ENCODE measurements around the gene ACTN1.

Gene ACTN1

DNA sequence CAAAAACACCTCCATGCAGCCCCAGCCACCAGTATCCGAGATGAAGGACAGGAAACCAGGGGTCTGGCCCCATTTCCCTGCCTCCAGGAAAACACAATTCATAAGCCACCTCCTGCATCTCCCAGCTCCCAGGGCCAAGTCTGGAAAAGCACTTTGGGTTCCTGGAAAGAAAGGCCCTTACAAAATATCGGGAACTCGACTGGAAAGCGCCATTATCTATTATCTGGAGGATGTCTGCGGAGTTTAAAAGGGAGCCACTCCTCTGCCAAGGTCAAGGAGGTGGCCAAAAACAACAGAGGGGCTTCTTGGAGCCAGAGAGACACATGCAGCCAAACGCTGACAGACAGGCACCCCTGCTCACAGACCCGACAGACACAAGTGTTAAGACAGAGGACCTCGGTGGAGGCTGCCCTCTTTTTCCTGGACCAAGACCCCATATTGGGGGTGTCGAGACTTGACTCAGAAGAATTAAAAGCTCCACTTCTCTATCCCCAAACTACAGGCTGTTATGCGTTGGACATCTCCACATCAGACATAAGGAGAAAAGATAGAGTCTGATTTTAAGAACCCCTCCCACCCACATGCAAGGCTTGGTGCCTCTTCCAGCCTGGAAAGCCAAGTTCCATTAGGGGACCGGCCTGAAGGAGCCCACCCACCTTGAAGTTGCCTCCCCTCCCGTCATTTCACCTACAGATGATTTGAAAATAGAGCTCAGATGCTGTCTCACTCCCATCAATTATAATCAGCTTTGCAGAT lies 9.6 kb downstream of the ACTN1 start:
- no peak for DNase-seq (ENCODE audit: low read depth)

DNA sequence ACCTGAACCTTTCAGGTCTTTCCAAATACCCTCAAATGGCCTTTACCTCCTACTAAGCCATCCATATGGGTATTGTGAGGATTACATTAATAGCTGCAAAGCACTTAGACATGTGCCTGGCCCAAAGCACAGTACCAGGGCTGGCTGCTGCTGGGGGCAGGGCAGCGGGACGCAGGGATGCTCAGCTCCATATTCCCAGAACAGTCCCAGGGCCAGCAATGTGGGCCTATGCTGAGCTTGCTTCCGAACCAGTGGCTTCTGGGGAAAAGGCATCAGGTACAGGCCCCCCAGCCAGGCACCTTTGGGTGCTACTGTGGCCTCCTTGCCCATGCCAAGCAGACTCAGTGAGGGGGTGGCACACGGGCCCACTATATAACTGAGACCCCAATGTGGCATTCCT lies 10.4 kb downstream of the ACTN1 start:
- no peak for DNase-seq (ENCODE audit: low read depth)

GRCh38 chr14:68968051-68968450 lies 11.1 kb downstream of the ACTN1 start:
- DNase-seq (ENCODE audit: low read depth): no peak

- DNase-seq (ENCODE audit: low read depth): no peak
Measured at GRCh38 chr14:68967459-68967940, 11.6 kb downstream of the ACTN1 start.

DNA sequence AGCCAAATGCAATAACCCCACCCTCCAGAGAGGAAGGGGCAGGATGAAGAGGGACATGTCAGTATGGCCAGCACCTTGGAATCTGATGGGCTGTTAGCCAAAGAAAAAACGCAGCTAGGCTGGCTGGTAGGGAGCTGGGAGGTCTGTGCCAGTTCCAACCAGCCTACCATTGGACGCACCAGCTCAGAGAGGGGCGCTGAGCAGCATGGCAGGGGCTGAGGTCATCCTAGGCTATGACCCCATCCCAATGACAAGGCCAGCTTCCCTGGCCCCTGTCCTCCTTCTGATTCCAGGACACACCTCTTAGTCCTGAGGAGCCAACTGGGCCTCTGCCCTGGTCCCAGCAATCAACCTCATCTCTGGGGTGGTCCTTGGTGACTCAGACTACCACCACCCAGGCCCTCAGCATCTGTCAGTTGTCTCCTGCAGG lies 12.2 kb downstream of the ACTN1 start:
- DNase-seq (ENCODE audit: low read depth): no peak

DNA sequence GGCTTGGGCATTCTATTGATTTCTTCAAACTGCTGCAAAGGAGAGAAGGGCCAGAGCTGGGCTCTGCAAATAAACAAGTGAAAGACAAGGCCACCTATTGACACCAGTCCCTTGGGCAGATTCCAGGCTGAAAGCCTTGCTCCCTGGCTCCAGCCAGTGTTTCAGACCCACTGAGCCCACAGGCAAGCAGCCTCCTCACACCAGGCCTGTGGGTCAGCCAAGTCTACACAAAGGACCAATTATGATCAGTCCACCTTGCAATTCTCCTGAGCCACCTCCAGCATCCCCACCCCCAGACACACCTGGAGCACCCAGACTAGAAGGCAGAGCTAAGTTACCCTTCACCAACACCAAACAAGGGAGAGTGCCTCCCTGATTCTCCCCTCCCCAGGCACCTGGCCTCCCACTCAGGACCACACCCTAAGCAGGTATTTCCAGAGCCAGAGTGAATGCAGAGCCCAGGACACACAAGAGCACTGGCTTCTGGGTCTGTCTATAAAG lies 13.8 kb downstream of the ACTN1 start:
- DNase-seq (ENCODE audit: low read depth): no peak

DNA sequence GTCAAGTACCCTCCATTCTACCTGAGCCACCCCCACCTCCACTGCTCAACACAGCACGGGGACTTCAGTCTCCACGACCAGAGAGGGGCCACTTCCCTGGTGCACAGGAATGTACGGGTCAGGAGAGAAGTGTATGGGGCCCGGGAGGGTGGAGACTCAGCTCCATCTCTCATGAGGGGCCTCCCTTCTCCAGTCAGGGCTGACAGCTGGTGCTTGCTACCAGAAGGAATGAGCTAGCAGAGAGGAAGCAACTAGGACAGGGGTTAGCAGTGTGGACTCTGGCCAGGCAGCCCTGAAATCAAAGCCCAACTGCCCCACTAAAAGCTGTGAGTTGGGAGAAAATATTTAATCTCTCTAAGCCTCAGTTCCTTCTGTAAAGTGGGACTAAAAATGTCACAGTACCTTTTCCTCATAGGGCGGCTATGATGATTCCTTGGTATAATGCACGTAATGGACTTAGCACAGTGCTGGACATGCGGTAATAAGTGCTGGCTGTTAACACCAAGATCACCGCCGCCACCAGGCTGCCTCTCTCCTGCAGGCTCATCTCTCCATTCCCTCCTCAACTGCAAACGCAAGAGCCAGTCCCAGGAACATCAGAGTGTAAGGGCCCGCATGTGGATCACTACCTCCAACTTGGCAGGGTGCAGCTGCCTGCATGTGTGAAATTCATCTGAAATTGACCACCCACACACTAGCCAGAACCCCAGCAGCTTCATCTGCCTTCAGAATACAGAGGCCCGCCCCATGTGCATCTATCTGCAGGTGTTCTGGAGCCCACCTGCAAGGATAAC lies 14.6 kb downstream of the ACTN1 start:
- no peak for DNase-seq (ENCODE audit: low read depth)

GRCh38 chr14:68962681-68963080 lies 16.4 kb downstream of the ACTN1 start:
- no peak for DNase-seq (ENCODE audit: low read depth)

DNA sequence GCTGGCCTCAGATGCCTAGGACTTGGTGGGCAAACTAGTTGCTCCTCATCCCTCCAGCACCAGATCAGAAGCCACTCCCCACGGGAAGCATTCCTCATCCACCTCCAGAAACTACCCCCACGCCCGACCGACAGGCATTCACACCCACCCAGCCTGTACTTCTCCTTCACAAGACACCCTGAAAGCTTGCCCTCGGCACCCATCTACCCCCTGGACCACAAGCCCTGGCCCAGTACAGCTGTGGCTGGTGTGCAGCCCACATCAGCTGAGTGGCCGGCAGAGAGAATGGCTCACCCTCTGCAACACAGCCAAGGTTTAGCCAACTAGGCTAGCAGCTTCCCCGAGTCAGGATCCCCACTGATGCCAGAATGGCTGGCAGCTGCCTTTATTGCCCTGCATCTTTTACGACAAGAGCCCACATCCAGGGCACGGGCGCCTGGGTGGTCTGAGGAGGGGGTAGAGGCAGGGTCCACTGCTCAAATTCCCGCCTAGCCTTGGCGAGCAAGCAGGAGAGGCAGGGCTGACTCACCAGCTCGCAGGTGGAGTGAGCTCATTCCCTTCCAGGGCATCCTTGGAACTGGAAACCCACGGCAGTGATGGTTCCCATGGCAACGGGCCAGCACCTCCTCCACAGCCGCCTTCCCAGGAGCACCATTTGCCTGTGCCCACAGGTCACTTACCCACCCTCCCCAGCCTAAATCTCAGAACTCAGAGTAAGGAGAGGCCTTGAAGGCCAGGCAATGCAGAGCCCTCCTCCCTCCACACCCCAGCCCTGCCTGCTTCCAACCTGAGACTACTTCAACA lies 17.1 kb downstream of the ACTN1 start:
- DNase-seq (ENCODE audit: low read depth): no peak

DNA sequence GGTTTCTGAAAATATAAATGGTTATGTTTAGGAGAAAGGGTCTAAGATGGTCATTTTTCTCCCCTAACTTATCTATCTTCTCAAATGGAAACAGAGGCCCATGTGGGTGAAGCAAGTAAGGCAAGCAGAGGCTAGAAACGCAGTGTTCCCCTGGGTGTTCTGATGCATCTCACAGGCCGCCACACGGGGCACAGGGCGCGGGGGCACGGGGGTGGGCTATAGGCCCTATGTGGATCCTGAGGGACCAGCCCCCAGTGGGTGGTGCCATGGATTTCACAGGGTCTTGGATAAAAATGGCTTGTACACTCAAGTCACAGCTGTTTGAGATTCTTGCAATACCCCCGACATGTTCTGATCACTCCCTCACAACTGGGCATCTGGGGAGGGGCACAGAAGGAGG lies 17.7 kb downstream of the ACTN1 start:
- no peak for DNase-seq (ENCODE audit: low read depth)

GRCh38 chr14:68960123-68960522 lies 19.0 kb downstream of the ACTN1 start:
- no peak for DNase-seq (ENCODE audit: low read depth)

- DNase-seq (ENCODE audit: low read depth): no peak
Measured at GRCh38 chr14:68959035-68959434, 20.1 kb downstream of the ACTN1 start.

- DNase-seq (ENCODE audit: low read depth): no peak
Measured at GRCh38 chr14:68958553-68958952, 20.5 kb downstream of the ACTN1 start.

DNA sequence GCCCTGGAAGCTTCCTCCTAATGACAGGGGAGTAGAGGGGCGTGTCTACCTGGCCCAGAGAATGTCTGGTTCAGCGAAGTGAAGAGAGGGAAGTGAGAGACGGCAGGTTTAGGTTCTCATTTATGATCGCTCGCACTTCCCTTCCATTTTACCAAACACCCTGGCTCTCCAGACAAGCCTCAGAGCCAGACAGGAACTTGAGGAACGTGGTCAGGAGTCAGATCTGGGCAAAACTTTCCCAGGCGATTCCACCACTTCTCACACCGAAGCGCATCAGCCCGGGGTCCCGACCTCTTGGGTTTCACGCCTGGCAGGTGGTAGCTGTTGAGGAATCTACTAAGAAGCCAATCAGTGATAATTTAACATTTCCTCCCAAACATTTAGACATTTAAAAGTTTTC lies 21.3 kb downstream of the ACTN1 start:
- no peak for DNase-seq (ENCODE audit: low read depth)

GRCh38 chr14:68956724-68957123 lies 22.4 kb downstream of the ACTN1 start:
- DNase-seq (ENCODE audit: low read depth): peak; percentile 82

DNA sequence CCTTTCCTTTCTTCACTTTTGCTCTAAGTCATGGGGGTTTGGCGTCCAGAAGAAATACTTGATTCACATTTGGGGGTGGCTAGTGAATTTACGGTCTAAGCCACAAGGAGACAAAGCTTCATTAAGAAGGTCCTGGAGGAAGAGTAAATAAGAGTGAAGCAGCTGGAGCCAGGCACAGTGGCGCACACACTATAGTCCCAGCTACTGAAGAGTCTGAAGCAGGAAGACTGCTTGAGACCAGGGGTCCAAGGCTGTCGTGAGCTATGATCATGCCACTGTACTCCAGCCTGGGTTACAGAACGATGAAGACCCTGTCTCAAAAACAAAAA lies 23.3 kb downstream of the ACTN1 start:
- no peak for DNase-seq (ENCODE audit: low read depth)

DNA sequence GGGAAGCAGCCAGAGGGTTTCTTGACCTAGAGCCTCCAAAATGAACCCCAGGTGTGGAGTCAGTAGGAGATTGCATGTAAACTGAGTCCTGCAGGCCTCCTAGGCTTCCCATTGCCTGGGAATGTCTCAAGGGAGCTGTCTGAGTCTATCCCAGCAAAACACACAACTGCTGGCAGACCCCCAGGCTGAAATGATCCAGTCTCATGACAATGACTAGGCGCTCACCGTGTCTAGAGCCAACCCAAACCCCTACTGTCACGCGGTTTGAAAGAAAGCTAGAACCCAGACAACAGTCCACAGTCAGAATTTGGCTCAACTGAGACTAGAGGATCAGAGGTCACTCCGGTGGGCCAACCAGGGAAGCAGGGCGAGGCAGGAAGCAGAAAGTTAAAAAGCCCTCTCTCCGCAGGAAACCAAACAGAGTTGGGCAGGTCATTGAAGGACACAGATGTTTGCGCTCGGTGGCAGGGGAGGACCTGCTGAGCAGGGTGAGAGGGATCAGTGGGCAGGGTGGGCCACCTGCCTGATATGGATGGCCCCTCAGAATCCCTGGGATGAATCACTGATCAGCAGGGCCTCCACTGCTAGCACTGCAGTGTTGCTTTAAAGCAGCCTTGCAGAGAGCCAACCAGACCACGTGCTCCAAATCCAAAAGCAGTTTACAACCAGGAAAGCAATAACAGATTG lies 23.8 kb downstream of the ACTN1 start:
- peak; percentile 34 for DNase-seq (ENCODE audit: low read depth)

GRCh38 chr14:68953196-68953555 lies 25.9 kb downstream of the ACTN1 start:
- no peak for DNase-seq (ENCODE audit: low read depth)

DNA sequence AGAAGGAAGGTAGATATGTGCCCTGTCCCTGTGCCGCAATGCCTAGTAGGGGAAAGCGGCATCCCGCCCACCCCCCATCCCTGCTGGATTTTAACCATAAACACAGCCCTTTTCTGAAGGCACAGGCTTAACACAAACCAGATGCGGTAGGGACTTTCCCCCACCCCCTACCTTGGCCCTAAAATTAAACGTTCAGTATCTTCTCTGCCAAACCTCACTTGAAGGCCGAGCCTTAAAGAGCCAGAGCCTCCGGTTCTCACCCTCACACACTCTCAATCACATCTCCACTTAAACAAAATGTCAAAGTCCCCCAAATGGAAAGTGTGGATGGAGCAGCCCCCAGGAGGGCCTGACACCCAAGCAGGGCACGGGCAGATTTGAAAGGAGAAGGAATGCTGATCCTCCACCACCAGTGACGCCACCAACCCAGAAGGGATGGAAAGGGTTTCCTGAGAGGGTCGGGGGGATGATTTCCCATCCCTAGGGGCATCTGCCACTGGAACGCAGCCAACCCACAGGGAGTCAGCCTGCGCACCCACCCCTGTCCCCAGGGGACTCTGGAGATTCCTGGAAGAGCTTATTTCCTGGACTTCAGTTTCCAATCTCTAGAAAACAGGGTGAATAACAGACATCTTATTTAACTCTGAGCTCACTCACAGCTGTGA lies 26.4 kb downstream of the ACTN1 start:
- peak; percentile 82 for DNase-seq (ENCODE audit: low read depth)

DNA sequence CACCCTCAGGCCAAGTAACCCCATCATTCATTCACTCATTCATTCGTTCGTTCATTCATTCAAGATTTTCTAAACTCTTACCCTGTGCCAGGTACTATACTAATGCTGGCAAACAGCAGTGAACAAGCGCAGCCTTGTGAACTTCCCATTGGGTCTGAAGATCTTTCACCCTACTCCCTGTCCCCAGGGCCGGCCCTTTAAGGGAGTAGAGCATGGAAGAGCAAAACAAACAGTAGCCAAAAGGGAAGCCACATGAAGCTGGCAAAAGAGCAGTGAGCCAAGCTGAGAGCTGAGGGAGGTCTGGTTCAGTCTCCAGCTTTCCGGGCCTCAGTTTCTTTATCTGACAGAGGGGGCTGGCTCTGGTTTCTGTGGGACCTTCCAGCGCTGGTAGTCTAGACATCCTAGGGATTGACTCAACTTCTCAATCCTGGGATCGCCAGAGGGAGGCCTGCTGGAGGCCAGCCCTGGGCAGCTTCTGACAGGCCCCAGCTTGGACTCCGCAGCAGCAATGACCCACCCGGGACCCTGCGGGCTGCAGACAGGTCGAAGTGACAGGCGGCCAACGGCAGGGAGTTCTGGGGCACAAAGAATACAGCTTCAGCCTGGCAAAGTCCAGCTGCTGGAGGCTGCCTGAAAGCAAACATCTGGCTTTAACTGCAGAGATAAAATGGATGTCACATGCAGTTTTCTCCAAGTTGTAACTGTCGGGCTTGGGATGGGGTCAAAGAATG lies 27.1 kb downstream of the ACTN1 start:
- no peak for DNase-seq (ENCODE audit: low read depth)
